ENCODE measurements around the gene LRRC74B.

DNA sequence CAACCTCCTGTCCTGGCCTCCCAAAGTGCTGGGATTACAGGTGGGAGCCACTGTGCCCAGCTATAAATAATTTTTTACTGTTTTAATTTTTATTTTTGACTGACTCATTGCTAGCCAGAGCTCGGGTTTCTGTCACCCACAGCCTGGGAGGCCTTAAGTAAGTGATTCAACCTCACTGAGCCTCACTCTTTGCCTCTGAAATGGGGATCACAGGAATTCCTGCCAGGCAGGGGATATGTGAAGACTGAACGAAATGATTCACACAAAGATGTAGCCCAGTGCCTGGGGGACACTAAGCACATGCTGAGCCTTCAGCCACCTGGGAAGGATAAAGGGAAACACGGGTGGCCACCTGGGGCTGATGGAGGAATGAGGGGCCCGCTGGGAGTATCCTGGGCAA is 3.8 kb upstream of the LRRC74B start:
- TF ChIP-seq POLR2A (IDR thresholded peaks at IDR 0.05), result no peak
- TF ChIP-seq, protein P1, sequence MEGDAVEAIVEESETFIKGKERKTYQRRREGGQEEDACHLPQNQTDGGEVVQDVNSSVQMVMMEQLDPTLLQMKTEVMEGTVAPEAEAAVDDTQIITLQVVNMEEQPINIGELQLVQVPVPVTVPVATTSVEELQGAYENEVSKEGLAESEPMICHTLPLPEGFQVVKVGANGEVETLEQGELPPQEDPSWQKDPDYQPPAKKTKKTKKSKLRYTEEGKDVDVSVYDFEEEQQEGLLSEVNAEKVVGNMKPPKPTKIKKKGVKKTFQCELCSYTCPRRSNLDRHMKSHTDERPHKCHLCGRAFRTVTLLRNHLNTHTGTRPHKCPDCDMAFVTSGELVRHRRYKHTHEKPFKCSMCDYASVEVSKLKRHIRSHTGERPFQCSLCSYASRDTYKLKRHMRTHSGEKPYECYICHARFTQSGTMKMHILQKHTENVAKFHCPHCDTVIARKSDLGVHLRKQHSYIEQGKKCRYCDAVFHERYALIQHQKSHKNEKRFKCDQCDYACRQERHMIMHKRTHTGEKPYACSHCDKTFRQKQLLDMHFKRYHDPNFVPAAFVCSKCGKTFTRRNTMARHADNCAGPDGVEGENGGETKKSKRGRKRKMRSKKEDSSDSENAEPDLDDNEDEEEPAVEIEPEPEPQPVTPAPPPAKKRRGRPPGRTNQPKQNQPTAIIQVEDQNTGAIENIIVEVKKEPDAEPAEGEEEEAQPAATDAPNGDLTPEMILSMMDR (IDR thresholded peaks at IDR 0.05), result no peak

Measured in adrenal gland (tissue), 5 donors.